HG02840 (cell line): ENCODE data around the gene KRTAP5-8.
"Not testable (repeated sequence)": the region's sequence is repeated elsewhere in the genome, so short reads cannot be mapped to it uniquely, and the experiment has no call there.

Source experiments
- ATAC-seq: cut with Tn5 transposase; IDR thresholded peaks from one replicate; pipeline ENCODE4 v1.9.1; 2021; ENCODE audit warnings: mild to moderate bottlenecking, moderate library complexity, moderate number of reproducible peaks; ENCODE audit not compliant: unreplicated experiment, low FRiP score

KRTAP5-8 gene

GRCh38 chr11:71542879-71543777 is 5.3 kb downstream of the KRTAP5-8 start:
- no peak for ATAC-seq

- no peak for ATAC-seq
These were observed 6.0 kb downstream of the KRTAP5-8 start for GRCh38 chr11:71543866-71544265.

- ATAC-seq: no peak
These were observed 6.8 kb downstream of the KRTAP5-8 start for GRCh38 chr11:71544525-71545214.

- ATAC-seq: no peak
These were observed 7.7 kb downstream of the KRTAP5-8 start for GRCh38 chr11:71545405-71545966.

GRCh38 chr11:71548120-71548519 is 10.3 kb downstream of the KRTAP5-8 start, which contains the start of gene KRTAP5-9:
KRTAP5-9 (plus strand) TSS chr11:71548420; CDS start chr11:71548658, 238 bp downstream.
- ATAC-seq: no peak

GRCh38 chr11:71548716-71549151 is 10.9 kb downstream of the KRTAP5-8 start:
- ATAC-seq: no peak

- no peak for ATAC-seq
These were observed 13.9 kb downstream of the KRTAP5-8 start for GRCh38 chr11:71551711-71552110.

- ATAC-seq: no peak
These were observed 17.2 kb downstream of the KRTAP5-8 start for GRCh38 chr11:71554996-71555395.

- ATAC-seq: no peak
These were observed 17.7 kb downstream of the KRTAP5-8 start for GRCh38 chr11:71555508-71555907.

GRCh38 chr11:71556018-71556417 is 18.2 kb downstream of the KRTAP5-8 start:
- no peak for ATAC-seq

- ATAC-seq: no peak
These were observed 19.4 kb downstream of the KRTAP5-8 start for GRCh38 chr11:71557257-71557656.

GRCh38 chr11:71558996-71559395 is 21.2 kb downstream of the KRTAP5-8 start:
- no peak for ATAC-seq

GRCh38 chr11:71562120-71562519 is 24.3 kb downstream of the KRTAP5-8 start:
- no peak for ATAC-seq

- no peak for ATAC-seq
These were observed 25.6 kb downstream of the KRTAP5-8 start for GRCh38 chr11:71563406-71563805.

- ATAC-seq: no peak
These were observed 26.6 kb downstream of the KRTAP5-8 start for GRCh38 chr11:71564430-71564829.

- ATAC-seq: no peak
These were observed 27.4 kb downstream of the KRTAP5-8 start, which contains the start of gene KRTAP5-10 for GRCh38 chr11:71565263-71565662. KRTAP5-10 (plus strand) TSS chr11:71565563; CDS start chr11:71565588, 25 bp downstream.

- no peak for ATAC-seq
These were observed 28.3 kb downstream of the KRTAP5-8 start for GRCh38 chr11:71566081-71566620.

- not testable (repeated sequence) for ATAC-seq
These were observed 29.1 kb downstream of the KRTAP5-8 start for GRCh38 chr11:71566626-71567599.

- ATAC-seq: not testable (repeated sequence)
These were observed 29.8 kb downstream of the KRTAP5-8 start for GRCh38 chr11:71567633-71568032.
